ENCODE results near the gene ETS2.

The ETS2 gene

DNA sequence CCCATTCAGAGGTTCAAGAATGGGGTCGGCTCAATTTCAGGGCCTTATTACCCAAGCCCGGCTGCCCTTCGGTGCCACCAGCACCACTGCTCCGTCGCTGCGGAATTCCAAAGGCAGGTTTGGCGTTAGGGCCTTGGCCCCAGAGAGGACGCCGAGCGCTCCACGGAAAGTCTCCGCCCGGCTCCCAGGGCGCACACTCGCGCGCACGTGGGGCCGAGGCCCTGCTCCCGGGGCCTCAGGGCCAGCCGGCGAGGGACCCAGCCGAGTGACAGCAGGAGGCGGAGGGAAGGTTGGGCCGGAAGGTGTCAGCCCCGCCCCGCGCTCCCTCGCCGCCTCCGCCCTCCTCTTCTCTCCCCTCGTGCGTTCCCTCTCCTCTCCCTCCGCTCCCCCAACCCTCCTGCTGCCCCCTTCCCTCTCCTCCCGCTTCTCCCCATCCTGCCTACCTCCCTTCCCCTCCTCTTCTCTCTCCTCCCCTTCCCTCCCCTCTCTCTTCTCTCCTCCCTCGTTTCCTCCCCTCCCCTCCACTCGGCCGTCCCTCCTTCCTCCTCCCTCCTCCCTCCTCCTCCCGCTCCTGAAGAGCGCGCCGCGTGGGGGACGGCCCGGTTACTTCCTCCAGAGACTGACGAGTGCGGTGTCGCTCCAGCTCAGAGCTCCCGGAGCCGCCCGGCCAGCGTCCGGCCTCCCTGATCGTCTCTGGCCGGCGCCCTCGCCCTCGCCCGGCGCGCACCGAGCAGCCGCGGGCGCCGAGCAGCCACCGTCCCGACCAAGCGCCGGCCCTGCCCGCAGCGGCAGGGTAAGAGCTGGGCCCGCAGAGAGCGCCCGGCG, at the start of gene ETS2:
Gene ETS2 (plus strand): TSS at position 602 of the 825 bp plus-strand sequence. CDS start 4,106 bp downstream, outside the sequence.
- peak; percentile 74 for DNase-seq (ENCODE audit: low spot score)

DNA sequence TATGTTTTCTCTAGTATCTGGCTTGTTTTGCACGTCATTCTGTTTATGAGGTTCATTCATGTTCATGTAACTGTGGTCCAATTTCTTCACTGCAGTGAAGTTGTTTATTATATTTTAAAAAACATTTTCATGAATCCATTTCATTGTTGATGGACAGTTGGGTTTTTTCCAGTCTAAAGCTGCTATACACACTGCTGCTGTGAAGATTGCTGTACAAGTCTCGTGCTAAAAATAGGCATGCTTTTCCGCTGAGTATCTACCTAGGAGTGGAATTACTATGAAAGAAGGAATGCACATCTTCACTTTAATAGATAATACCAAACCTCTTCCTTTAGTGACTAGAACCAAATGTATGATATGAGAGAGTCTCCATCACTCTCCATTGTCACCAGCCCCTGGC, 49.0 kb upstream of the ETS2 start:
- no peak for DNase-seq (ENCODE audit: low spot score)

DNA sequence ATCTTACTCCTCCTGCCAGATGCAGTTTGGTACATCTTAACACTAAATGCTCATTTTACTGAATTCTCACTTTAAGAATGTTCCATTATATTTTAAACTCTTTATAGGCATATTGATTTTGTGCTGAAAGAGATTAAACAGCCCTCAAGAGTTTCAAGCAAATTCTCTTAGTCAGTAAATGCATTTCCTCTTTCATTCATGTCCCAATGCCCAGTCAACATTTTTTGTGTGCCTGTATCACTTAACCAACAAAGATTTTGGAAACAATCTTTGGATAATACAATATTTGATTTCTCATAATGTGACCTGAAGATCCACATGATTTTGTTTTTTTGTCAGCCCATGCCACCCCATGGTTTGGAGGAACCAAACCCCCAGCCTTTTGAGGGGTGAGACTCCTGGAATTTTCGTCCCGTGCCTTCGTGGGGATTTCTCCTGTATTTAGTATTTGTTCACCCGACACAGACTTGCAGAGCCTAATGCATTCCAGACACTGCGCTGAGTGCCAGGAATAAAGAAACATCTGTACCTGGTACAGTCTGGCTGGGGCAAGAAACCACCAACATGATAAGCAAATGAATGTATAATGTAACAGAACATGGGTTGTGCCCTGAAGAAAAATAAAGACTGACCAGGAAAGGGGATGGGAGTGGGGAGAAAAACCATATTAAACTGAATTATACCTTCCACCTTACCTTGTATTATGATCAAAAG, 47.1 kb upstream of the ETS2 start:
- DNase-seq (ENCODE audit: low spot score) = no peak

DNA sequence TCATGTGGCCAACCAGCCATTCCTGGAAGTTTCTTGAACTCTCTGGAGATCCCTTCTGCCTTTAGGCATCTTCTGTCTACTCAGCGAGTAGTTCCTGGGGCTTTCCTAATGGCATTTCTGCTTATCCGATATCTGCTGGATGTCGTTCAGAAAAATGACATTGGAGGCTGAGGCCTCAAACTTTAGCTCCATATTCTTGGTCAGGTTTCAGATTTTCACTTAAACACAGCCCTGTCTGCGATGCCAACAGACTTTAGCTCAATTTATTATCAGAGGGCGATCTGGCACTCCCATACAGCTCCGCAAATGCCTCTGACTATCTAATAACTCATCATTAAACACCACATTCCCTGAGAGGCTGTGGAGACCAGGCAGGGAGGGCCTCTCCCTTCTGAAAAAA, 46.3 kb upstream of the ETS2 start:
- DNase-seq (ENCODE audit: low spot score) = no peak

DNA sequence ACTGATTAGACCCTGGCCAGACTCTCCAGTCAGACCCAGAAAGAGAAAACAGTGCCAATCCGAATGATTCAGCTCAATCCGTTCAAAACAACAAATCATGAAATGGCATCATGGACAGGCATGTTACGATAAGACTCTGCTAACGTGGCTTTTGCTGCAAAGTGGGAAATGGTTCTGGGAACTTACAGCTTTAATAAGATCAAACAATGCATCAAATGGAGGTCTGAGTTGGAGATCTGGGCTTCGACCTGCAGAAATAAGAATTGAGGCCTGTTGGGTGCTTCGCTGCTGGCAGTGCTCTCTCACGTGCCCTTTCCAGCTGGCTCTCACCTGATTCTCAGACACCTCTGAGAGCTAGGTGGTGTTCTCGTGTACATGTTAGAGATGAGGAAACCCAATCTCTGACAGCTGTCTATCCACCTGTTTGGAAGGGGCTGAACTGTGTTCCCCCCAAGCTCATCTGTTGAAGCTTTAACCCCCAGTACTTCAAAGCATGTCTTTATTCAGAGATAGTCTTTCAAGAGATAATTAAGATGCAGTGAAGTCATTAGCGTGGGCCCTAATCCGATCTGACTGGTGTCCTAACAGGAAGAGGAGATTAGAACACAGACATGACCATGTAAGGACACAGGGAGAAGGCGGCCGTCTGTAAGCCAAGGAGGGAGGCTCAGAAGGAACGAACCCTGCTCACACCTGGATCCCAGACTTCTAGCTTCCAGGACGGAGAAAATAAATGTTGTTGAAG, 45.5 kb upstream of the ETS2 start:
- no peak for DNase-seq (ENCODE audit: low spot score)

DNA sequence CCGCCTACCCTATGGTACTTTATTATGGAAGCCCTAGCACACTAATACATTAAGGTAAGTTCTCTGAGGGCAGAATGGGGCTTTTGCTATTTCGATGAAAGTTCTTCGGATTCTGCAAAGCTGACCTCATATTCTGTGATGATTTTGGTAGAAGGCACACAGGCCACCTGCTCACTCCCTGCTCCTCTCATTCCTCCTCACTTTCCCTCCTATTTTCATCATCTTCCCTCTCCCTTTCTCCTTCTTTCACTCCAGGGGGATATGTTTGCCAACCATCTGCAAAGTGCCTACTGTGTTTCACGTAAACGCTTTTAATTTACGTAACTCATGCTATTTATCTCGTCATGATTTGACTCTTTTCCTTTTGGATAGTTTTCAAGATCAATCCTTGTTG, 45.0 kb upstream of the ETS2 start:
- DNase-seq (ENCODE audit: low spot score) = no peak

DNA sequence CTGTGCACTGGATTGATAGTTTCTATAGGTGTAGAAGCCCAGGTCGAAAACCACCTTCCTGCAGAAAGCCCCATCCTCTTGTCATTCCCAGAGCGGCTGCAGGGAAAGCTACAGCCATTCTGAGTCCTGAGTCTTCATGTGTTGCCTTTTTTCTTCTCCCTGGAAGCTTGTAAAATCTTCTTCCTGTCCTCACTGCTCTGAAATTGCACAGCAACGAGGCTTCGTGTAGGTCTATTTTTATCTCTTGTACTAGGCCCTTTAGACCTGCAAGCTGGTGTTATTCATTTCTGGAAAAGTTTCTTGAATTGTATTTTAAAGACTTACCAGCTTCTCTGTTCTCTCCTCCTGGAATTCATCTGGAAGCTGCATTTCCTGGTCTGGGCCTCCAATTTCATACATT, 44.2 kb upstream of the ETS2 start:
- no peak for DNase-seq (ENCODE audit: low spot score)

DNA sequence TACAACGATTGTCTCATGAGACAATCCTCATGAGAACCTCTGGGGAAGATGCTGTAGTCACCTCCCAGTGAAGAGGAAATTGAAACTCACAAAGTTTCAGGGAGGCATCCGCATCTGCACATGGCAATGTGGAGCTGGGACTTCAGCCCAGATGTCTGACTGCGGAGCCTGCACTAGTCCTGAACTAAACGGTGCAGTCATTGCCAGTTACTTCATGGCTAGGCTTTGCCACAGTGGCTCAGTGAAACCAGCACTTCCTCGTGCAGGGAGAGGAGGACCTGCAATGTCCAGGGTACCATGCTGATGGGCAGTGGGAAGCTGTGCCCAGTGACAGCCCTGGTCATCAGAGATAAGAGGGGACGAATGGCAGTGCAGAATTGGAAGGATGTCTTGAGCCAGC, 40.7 kb upstream of the ETS2 start:
- DNase-seq (ENCODE audit: low spot score) = no peak

DNA sequence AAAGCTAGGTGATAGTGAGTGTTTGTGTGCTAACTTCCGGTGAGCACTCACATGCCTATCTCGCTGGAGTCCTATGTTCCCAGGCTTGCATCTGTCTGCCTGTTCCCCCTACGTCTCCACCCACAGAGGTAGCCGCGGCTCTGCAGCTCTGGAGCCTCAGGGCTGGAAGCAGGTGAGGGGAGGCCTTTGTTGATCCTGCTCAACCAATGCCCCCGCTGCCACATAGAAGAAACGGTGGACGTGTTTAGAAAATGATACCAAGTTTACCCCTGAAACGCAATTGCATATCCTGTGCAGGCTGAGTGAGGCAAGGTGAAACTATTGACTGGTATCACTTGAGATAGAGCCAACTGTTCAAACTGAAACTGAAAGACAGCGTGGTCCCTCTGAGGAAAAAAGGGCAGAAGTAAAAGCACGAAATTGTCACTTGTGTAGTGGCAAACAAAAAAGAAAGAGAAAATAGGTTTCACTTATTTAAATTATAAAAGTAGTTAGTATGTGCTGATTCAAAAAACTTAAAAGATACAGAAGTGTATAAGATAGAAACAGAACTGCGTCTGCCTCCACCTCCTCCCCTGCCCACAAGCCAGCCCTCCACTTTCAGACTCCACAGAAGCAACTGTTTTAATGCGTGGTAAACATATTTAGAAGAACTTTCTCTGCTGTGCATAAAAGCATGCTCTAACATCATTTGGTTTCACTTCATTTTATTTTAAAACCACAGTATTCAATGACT, 38.6 kb upstream of the ETS2 start:
- DNase-seq (ENCODE audit: low spot score) = no peak

DNA sequence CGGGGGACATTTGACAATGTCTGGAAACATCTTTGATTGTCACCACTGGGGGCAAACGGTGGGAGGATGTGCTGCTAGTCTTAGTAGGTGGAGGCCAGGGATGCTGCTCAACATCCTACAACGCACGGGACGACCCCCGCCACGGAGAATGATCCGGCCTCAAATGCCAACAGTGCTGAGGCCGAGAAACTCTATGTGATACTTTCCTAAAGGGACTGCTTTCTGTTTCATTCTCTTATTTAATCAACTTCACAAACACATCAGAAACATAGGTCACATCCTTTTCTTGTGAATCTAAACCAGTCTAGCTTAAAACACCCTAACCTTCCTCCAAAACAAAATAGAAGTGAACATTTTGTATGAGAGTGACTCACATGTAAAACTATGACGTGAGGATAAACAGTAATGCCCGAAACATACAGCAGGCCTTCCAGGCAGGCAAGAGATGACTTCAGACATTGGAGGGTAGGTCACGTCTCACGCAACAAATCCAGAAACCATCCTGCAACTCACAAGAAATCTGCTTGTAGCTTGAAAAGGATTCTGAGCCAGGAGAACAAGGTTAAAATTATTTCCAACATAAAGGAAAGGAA, 37.2 kb upstream of the ETS2 start:
- no peak for DNase-seq (ENCODE audit: low spot score)

DNA sequence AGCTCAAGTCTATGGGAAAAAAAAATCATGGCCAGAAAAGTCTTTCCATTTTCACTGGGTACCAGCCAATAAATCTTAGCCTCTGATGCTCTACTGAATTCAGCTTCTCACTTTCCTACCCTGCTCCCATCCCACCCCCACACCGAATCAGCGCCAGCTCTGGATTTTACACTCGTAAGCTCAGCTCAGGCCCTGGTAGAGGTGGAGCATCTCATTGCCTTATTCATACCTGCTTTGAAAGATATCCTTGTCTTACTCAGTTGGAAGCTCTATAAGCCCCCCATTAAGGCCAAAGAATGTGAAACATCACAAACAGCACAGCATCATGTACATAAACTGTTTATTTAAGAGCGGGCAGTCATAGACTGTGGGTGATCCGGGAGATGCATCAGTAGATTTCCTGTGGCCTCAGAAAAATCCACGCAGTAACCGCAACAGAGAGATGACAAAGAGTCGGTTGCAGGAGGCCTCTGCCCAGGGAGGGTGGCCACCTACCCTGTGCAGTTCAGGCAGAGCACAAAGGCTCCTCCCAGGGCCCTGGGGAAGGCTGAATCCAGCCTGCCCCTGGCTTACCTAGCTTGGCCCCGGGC, 36.4 kb upstream of the ETS2 start:
- no peak for DNase-seq (ENCODE audit: low spot score)

DNA sequence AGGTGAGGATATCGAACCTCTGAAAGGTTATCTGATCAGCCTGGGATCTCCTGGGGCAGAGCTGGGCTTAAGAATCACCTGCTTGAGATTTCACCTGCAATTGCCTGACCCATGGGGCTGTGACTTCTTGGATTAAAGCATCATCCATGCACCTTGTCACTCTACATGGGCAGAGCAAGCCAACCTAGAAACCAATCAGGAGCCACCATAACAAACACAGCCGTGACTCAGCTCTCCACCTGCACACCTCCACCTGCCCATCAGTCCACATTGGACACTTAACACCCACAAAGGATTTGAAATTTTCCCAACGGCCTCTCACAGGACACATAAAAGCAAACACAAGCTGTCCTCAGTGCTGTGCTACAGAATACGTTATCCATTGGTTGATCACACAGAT, 35.1 kb upstream of the ETS2 start:
- DNase-seq (ENCODE audit: low spot score) = no peak

DNA sequence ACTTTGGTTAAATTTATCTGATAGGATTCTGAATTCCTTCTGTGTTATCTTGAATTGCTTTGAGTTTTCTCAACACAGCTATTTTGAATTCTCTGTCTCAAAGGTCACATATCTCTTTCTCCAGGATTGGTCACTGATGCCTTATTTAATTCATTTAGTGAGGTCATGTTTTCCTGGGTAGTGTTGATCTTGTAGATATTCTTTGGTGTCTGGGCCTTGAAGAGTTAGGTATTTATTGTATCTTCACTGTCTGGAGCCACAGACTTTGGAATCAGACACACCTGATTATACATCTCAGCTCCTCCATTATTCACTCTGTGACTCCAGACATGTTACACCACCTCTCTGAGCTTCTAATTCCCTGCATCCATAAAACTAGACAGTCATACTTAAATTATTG, 34.2 kb upstream of the ETS2 start:
- DNase-seq (ENCODE audit: low spot score) = no peak

DNA sequence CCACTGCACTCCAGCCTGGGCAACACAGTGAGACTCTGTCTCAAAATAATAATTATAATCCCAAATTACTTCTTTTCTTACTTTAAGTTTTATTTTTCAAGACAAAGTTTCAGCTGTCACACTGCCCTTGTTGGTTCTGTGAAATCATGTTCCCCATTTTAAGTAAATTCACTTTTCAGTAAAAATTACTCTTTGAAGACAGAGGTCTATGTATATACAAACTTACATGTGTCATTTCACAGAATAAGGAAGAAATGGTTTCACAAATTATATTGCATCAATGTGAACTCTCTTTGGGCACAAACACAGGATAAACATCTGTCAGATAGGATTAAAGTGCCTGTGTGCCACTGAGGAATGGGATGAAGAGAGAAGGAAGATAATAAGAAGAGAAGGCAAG, 33.1 kb upstream of the ETS2 start:
- DNase-seq (ENCODE audit: low spot score) = no peak

DNA sequence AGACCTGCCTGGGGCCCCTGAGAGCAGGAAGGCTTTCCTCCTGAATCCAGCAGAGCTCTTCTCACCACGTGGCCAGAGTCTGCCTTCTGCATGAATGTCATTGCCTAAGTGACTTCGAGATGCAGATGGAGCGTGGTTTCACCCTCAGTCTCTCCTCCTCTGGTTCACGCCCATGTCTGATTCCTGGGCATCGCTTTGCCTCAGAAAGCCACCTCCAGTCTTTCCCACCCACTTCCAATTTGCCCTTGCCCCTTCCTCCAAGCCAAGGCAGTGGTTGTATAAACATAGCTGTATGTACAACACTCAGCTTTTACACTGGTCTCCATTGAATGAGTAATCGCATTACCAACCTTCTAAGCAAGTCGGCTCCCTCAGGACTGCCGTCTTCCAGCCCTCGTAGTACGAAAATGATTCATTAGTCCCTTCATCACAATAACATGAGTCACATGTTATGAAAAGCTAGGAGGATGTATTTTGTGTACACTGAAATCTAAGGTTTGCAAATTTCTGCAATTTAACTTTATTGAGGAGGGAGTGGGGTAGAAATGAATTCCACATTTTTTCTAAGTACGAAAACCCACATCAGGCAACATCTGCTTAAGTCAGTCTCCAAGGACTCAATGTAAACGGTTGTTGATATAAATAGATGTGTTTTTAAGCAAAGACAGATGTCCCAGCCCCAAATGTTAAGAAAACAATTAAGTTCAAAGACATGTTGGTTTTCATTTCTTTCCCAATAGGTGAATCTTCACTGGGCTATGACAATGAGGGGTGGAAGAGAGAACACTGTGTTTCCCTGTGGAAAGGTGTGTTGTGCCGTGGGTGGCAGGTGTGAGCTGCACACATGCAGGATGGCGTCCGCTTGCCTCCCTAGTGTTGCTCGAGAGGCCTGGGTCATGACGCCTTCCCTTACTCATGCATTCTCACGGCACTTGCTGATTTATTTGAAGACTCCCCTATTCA, 32.3 kb upstream of the ETS2 start:
- no peak for DNase-seq (ENCODE audit: low spot score)

DNA sequence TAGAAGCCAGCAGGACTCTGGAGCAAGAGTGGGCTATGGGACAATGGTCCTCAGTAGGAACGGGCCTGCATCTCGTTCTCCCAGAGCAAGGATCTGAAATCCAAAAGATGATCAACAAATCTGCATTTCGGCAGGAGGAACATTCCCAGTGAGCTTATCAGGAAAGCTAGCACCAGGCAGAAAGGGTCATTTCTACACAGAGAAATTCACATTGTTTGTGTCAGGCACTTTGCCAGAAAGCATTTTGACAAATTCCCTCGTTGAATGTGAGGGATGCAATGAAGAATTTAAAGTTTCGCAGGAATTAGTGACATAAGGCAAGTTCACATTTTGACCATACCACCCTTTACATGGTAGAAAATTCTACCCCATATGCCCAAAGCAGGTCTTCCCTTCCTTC, 31.6 kb upstream of the ETS2 start:
- DNase-seq (ENCODE audit: low spot score) = no peak

DNA sequence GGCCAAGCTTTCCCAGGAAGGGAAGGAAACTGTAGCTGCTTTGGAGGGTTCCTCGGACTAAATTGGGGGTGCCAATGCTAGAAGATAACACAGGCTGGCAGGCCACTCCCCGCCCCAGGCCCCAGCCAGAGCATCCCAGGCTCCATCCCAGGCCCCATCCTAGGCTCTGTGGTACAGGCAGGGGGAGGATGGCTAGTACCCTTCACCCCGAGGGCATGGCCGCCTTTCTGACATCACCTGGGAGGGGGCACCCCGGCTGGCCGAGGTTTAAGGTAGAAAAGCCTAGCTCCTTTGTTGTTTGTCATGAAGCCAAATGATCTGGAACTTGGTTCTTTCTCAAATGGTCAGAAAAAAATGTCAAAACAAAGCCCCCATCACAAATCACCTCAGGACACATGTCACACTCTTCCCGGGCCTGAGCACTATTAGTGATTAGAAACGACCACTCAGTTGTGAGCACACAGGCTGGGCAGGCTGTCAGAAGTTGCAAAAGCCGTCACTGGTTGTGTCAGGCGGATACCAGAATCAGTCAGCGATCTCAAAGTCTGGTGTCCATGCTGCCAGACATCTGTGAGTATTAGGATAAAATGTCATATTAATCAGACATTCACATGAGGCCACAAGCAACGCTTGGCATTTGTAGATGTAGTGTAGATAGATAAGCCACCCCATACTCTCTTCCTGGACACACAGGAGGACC, 31.0 kb upstream of the ETS2 start:
- DNase-seq (ENCODE audit: low spot score) = no peak

DNA sequence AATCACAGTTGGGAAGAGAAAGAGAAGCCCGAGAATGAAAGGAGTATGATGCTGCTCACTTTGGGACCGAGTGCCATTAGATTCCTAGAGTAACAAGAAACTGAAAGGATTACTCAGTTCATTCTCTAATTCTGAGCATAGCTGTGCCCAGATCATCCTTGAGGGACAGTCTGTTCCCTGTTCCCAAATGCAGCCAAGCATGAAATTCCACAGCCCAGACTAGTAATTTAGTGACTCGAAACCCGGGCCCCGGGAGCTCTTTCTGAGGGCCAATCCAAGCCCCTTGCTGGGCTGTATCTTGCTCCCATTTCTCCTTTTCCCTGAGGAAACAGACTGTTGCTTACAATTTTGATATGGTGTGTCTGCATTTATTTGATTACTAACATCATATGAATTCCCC, 30.0 kb upstream of the ETS2 start:
- no peak for DNase-seq (ENCODE audit: low spot score)

DNA sequence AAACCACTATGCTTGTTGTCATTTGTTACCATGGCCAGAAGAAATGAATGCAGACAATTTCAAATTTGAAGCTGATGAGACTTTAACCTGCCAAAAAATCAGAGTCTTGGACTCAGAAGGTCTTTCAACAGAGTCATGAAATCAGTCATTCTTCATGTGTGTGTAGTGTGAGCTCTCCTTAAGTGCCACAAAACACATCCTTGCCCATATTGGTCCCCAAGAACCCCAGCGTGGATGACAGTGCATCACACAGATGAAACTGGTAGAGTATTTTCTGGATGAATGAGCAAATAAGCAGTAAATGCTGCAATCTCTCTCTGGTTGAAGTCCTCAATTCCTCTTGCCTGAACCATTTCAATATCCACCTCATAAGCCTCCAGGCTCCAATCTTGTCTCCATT, 28.7 kb upstream of the ETS2 start:
- no peak for DNase-seq (ENCODE audit: low spot score)

DNA sequence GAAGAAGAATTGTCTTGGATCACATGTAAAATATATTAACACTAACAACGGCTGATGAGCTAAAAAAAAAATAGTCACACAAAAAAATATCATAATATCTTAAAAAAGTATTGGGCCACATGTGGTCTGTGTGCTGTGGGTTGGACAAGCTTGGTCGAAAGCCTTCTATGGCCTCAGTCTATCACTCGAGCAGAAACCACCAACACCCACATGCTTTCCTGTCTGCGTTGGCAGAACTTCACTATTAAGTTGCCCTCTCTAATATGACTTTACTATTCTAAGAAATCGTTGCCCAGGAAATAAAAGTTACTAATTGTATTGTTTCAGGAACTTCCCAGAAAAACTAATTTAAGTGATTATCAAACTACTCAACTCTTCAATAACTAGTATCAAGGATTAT, 28.2 kb upstream of the ETS2 start:
- no peak for DNase-seq (ENCODE audit: low spot score)

All from globus pallidus (tissue), 1 donor.